ENCODE measurements around the gene LIFR. TPM values are rescaled to one million over a fixed set of nuclear protein-coding genes. Genes with fewer than 3 reads are reported as not detected.
A peak's percentile ranks its signal among the peaks of the same experiment; 100 is the strongest.

LIFR gene
- total RNA-seq, 1 experiment from 2014 or later = 91.3 TPM

DNA sequence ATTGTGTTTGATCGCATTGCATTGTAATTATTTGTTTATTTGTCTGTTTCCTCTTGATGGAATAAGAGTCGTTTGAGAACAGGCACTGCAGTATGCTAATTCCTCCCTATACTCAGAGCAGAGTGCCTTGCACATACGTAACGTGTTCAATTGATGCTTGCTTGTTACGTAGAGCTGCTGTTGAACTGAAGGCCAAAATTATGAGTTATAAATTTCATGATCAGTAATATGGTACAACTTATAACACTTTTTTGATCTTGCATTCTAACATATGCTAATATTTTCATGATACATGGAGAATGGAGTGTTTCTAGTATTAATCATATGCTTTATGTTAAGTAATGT is 26.5 kb upstream of the LIFR start:
- DNase-seq (ENCODE audit: low read depth, low spot score) (no peak), ATAC-seq (no peak)
- BruUV-seq (replicated peaks) = no TSS peak
- ChIA-PET CTCF (no interaction called here), POLR2A (no interaction called here)
- TF ChIP-seq SIN3A (IDR thresholded peaks at IDR 0.05; ENCODE audit: borderline replicate concordance, insufficient read depth, low read depth, low read length) (no peak), POLR2AphosphoS5 (IDR thresholded peaks at IDR 0.05; ENCODE audit: low read depth, low read length) (no peak), TCF7L2 (IDR thresholded peaks at IDR 0.05; ENCODE audit: low read depth, low read length) (no peak)
- TF ChIP-seq, protein P1, sequence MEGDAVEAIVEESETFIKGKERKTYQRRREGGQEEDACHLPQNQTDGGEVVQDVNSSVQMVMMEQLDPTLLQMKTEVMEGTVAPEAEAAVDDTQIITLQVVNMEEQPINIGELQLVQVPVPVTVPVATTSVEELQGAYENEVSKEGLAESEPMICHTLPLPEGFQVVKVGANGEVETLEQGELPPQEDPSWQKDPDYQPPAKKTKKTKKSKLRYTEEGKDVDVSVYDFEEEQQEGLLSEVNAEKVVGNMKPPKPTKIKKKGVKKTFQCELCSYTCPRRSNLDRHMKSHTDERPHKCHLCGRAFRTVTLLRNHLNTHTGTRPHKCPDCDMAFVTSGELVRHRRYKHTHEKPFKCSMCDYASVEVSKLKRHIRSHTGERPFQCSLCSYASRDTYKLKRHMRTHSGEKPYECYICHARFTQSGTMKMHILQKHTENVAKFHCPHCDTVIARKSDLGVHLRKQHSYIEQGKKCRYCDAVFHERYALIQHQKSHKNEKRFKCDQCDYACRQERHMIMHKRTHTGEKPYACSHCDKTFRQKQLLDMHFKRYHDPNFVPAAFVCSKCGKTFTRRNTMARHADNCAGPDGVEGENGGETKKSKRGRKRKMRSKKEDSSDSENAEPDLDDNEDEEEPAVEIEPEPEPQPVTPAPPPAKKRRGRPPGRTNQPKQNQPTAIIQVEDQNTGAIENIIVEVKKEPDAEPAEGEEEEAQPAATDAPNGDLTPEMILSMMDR (IDR thresholded peaks at IDR 0.05) = no peak
- TF ChIP-seq, protein P2, sequence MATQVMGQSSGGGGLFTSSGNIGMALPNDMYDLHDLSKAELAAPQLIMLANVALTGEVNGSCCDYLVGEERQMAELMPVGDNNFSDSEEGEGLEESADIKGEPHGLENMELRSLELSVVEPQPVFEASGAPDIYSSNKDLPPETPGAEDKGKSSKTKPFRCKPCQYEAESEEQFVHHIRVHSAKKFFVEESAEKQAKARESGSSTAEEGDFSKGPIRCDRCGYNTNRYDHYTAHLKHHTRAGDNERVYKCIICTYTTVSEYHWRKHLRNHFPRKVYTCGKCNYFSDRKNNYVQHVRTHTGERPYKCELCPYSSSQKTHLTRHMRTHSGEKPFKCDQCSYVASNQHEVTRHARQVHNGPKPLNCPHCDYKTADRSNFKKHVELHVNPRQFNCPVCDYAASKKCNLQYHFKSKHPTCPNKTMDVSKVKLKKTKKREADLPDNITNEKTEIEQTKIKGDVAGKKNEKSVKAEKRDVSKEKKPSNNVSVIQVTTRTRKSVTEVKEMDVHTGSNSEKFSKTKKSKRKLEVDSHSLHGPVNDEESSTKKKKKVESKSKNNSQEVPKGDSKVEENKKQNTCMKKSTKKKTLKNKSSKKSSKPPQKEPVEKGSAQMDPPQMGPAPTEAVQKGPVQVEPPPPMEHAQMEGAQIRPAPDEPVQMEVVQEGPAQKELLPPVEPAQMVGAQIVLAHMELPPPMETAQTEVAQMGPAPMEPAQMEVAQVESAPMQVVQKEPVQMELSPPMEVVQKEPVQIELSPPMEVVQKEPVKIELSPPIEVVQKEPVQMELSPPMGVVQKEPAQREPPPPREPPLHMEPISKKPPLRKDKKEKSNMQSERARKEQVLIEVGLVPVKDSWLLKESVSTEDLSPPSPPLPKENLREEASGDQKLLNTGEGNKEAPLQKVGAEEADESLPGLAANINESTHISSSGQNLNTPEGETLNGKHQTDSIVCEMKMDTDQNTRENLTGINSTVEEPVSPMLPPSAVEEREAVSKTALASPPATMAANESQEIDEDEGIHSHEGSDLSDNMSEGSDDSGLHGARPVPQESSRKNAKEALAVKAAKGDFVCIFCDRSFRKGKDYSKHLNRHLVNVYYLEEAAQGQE (IDR thresholded peaks at IDR 0.05; ENCODE audit: insufficient read depth in 1 of 2, low read depth in 2 of 2, low read length in 1 of 2) = no peak
- no peaks in the 10 kb centered on the region for H3K9me3 ChIP-seq (ENCODE audit: control insufficient read depth, insufficient read depth, low read depth, low read length)
- H3K27ac ChIP-seq (ENCODE audit: low read length) = no peak overlapping the region
- intact Hi-C loops (cut with micrococcal nuclease; ENCODE audit: unreplicated experiment) (no loop called here), in situ Hi-C loops (cut with HindIII; ENCODE audit: low pct_unique_long_range_greater_than_20kb, low sequenced_read_pairs) (no loop called here)
- no peaks in the 10 kb centered on the region; the same call in 1 of the 2 replicates for H3K4me1 ChIP-seq (ENCODE audit: control insufficient read depth, insufficient read depth, low read length)
- H3K4me3 ChIP-seq (ENCODE audit: low read depth in 2 of 2, low read length in 2 of 2) = 0 out of 4 replicates have a peak overlapping the region, but pooled peaks of 1 of the 2 experiments have one; percentile 6
- no peaks in the 10 kb centered on the region for H3K27me3 ChIP-seq (ENCODE audit: control insufficient read depth, insufficient read depth, low read length)
- no peaks in the 10 kb centered on the region for H3K36me3 ChIP-seq (ENCODE audit: control insufficient read depth, insufficient read depth, low read length)

DNA sequence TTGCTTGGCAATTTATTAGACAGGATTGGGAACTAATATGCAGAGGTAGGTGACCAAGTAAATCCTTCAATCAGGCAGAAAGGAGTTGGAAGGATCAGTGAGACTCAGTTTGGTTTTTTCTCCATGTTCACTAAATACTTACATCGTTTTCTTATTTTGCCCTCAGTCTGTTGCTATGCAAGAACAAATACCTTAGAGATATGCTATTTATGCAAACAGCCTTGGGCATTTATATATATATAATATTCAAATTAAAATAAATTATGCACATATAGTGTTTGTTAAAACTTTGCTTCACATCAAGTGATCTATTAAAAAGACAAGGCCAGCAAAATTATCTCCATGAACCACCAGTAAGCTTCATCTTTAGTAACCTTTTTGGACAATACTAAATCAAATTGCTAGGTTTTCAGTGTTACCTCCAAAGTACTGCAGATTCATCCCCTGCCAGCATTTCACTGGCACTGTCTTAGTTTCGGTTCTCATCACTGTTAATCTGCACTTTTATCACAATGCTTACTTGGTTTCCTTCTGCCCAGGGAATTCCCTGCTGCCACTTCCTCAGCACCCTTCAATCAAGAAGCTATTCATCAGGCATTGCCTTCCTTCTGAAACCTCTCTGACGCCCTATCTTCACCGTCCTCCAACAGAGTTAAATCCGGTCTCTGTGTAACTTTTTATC is 26.0 kb upstream of the LIFR start:
- intact Hi-C loops (cut with micrococcal nuclease; ENCODE audit: unreplicated experiment) = no loop called here
- H3K27me3 ChIP-seq (ENCODE audit: control insufficient read depth, insufficient read depth, low read length) = no peaks in the 10 kb centered on the region
- no peaks in the 10 kb centered on the region for H3K36me3 ChIP-seq (ENCODE audit: control insufficient read depth, insufficient read depth, low read length)
- no peak; the same call in 1 of the 2 replicates for ATAC-seq
- no peak for DNase-seq (ENCODE audit: low read depth, low spot score)
- 0 out of 4 replicates have a peak overlapping the region, but pooled peaks of 1 of the 2 experiments have one; percentile 6 for H3K4me3 ChIP-seq (ENCODE audit: low read depth in 2 of 2, low read length in 2 of 2)
- in situ Hi-C loops (cut with HindIII; ENCODE audit: low pct_unique_long_range_greater_than_20kb, low sequenced_read_pairs) = no loop called here
- no peaks in the 10 kb centered on the region; the same call in 1 of the 2 replicates for H3K4me1 ChIP-seq (ENCODE audit: control insufficient read depth, insufficient read depth, low read length)
- CTCF ChIA-PET = no interaction called here
- POLR2A ChIA-PET = no interaction called here
- H3K9me3 ChIP-seq (ENCODE audit: control insufficient read depth, insufficient read depth, low read depth, low read length) = no peaks in the 10 kb centered on the region
- H3K27ac ChIP-seq (ENCODE audit: low read length) = no peak overlapping the region
- TF ChIP-seq TCF7L2 (IDR thresholded peaks at IDR 0.05; ENCODE audit: low read depth, low read length) (no peak), POLR2AphosphoS5 (IDR thresholded peaks at IDR 0.05; ENCODE audit: low read depth, low read length) (no peak), SIN3A (IDR thresholded peaks at IDR 0.05; ENCODE audit: borderline replicate concordance, insufficient read depth, low read depth, low read length) (no peak)
- TF ChIP-seq, protein P2 (IDR thresholded peaks at IDR 0.05; ENCODE audit: insufficient read depth in 1 of 2, low read depth in 2 of 2, low read length in 1 of 2) = no peak
- TF ChIP-seq, protein P1 (IDR thresholded peaks at IDR 0.05) = no peak
- BruUV-seq (replicated peaks) = no TSS peak
